B cell (primary cell): ENCODE measurements around the gene INKA1. TPM values are rescaled to one million over a fixed set of nuclear protein-coding genes. Genes with fewer than 3 reads are reported as not detected.

ENCODE experiments used
- ATAC-seq: fragments of 200-7000 bp; cut with Tn5 transposase; one replicate; pipeline ENCODE4 v1.10.0; 2021; ENCODE audit warnings: low read depth, mild to moderate bottlenecking, moderate number of reproducible peaks, moderate library complexity
- CTCF ChIA-PET: fragments of 350-600 bp; sonication (Branson Sonifier 250); formaldehyde crosslinking; loops from one replicate; lab custom pipeline; 2021; ENCODE audit warnings: antibody characterized with exemption, inconsistent platforms; lab: Charles Lee
- POLR2A ChIA-PET: fragments of 350-600 bp; sonication (Branson Sonifier 250); formaldehyde crosslinking; loops from one replicate; lab custom pipeline; 2021; ENCODE audit warnings: antibody characterized with exemption; lab: Charles Lee
- DNase-seq: peaks from one replicate; pipeline ENCODE4 v3.0.0; 2013
- H2AFZ ChIP-seq: 2 replicates; pipeline ENCODE4 v1.6.1; 2012; ENCODE audit warnings: mild to moderate bottlenecking, low read depth, low read length; ENCODE audit not compliant: insufficient read depth, poor library complexity, severe bottlenecking
- H3K27ac ChIP-seq, 2 donors: 1 replicate in 1 of 2; 2 replicates in 1 of 2; pipeline ENCODE4 v1.5.1; 2012 to 2013; ENCODE audit warnings: low read length in 2 of 2, mild to moderate bottlenecking in 2 of 2, moderate library complexity in 1 of 2
- H3K27me3 ChIP-seq, 4 experiments: fragments of 200-600 bp in 1 of 4; sonication (generic) in 1 of 4; replicated peaks in 1 of 4; 1 replicate in 2 of 4; 2 replicates in 2 of 4; pipeline versions ENCODE4 v1.6.1 to v1.7.0; 2013 to 2016; ENCODE audit warnings: low read length in 3 of 4, mild to moderate bottlenecking in 2 of 4, mixed read lengths in 1 of 4, moderate library complexity in 1 of 4; ENCODE audit not compliant: insufficient read depth in 4 of 4, control insufficient read depth in 3 of 4; ENCODE audit errors: control extremely low read depth in 1 of 4
- H3K36me3 ChIP-seq, 2 experiments: replicated peaks in 1 of 2; 1 replicate in 1 of 2; 2 replicates in 1 of 2; pipeline versions ENCODE4 v1.6.1 to v1.7.1; 2013; ENCODE audit warnings: low read length in 1 of 2; ENCODE audit not compliant: insufficient read depth in 2 of 2, control insufficient read depth in 1 of 2; ENCODE audit errors: control extremely low read depth in 1 of 2, extremely low read depth in 1 of 2
- H3K4me1 ChIP-seq, 2 donors: fragments of 200-600 bp in 1 of 2; sonication (generic) in 1 of 2; 1 replicate in 1 of 2; 2 replicates in 1 of 2; pipeline versions ENCODE4 v1.5.1 to v1.6.1; 2013 to 2017; ENCODE audit warnings: low read length in 2 of 2; ENCODE audit not compliant: control insufficient read depth in 2 of 2, insufficient read depth in 2 of 2
- H3K4me2 ChIP-seq: replicated peaks from 2 replicates; pipeline ENCODE3; 2012; ENCODE audit warnings: mild to moderate bottlenecking, low read depth, low read length; ENCODE audit not compliant: poor library complexity, severe bottlenecking
- H3K4me3 ChIP-seq, 5 experiments: fragments of 200-600 bp in 1 of 5; sonication (generic) in 1 of 5; 1 replicate in 3 of 5; 2 replicates in 2 of 5; pipeline versions ENCODE4 v1.5.1 to v1.7.0; 2011 to 2016; ENCODE audit warnings: low read length in 4 of 5, mild to moderate bottlenecking in 4 of 5, low read depth in 2 of 5, control low read depth in 1 of 5, moderate library complexity in 1 of 5; ENCODE audit not compliant: insufficient read depth in 1 of 5; ENCODE audit errors: control extremely low read depth in 1 of 5, extremely low read depth in 1 of 5
- H3K79me2 ChIP-seq: fragments of 200-600 bp; sonication (generic); one replicate; pipeline ENCODE4 v1.6.0; 2016; ENCODE audit warnings: low read length; ENCODE audit not compliant: control insufficient read depth, insufficient read depth
- H3K9ac ChIP-seq: fragments of 200-600 bp; sonication (generic); 2 replicates; pipeline ENCODE4 v1.6.1; 2017; ENCODE audit warnings: mild to moderate bottlenecking, low read length, moderate library complexity
- H3K9me3 ChIP-seq, 3 donors: one replicate each; pipeline versions ENCODE4 v1.6.1 to v1.7.1; 2013; ENCODE audit warnings: low read length in 2 of 3; ENCODE audit not compliant: control insufficient read depth in 2 of 3, insufficient read depth in 1 of 3; ENCODE audit errors: control extremely low read depth in 1 of 3
- H4K20me1 ChIP-seq: 2 replicates; pipeline ENCODE4 v1.6.0; 2012; ENCODE audit warnings: mild to moderate bottlenecking, low read length; ENCODE audit not compliant: insufficient read depth, control insufficient read depth, poor library complexity, severe bottlenecking
- H3K27ac Mint-ChIP-seq: one replicate; pipeline ENCODE4 v1.8.0; 2021; ENCODE audit warnings: mixed read lengths
- H3K27me3 Mint-ChIP-seq: one replicate; pipeline ENCODE4 v1.8.0; 2021; ENCODE audit warnings: mixed read lengths
- H3K4me1 Mint-ChIP-seq: one replicate; pipeline ENCODE4 v1.8.0; 2021; ENCODE audit warnings: mixed read lengths
- H3K4me3 Mint-ChIP-seq: one replicate; pipeline ENCODE4 v1.8.0; 2021; ENCODE audit warnings: mixed read lengths
- H3K9me3 Mint-ChIP-seq: one replicate; pipeline ENCODE4 v1.8.0; 2022; ENCODE audit warnings: mixed read lengths; ENCODE audit not compliant: insufficient read depth
- CTCF ChIP-seq: fragments of 200-600 bp; IDR thresholded peaks from one replicate; pipeline ENCODE4 v1.8.0; 2022; ENCODE audit warnings: antibody characterized with exemption, mild to moderate bottlenecking
- EZH2 ChIP-seq: IDR thresholded peaks from 2 replicates; pipeline ENCODE4 v1.6.1; 2012; ENCODE audit warnings: borderline replicate concordance, low read depth, mild to moderate bottlenecking, moderate library complexity, low read length; ENCODE audit not compliant: insufficient read depth, poor library complexity, severe bottlenecking
- WGBS: methylation state at CpG from one replicate; pipeline ENCODE4 v1.1.5; 2013; ENCODE audit warnings: missing lambda C conversion rate; ENCODE audit not compliant: insufficient coverage; 5-methylcytosine and 5-hydroxymethylcytosine counted together
- intact Hi-C: fragments of 100-400 bp; cut with micrococcal nuclease; formaldehyde crosslinking; loops from one replicate; pipeline ENCODE4 v1.10.0; 2022
- polyA plus RNA-seq: library from polyadenylated mRNA; depleted of rRNA; stranded (reverse); fragments of >200 nt; gene quantifications from 2 replicates; pipeline ENCODE4 v1.2.3, GENCODE V29; 2012
- total RNA-seq, 2 donors: library from RNA; stranded (reverse); fragments of 120-200 nt in 1 of 2; gene quantifications; 1 replicate in 1 of 2; 2 replicates in 1 of 2; pipeline versions ENCODE4 v1.2.3 to v1.2.4, GENCODE V29; 2013 to 2022

The INKA1 gene
- total and polyA plus RNA-seq, 2 donors (not counting 1 experiment from before 2014, with no cell fraction given): 24.0 to 28.2 TPM

- Histone ChIP-seq H3K27me3 (no peaks in the 10 kb centered on the region), H3K79me2 (peaks cover 14% of the 10 kb centered on the region), H3K4me2 (peak overlapping the region; percentile 99), H3K4me3 (peak overlapping the region in 4 of 5 experiments; percentile 93 to 99 (median 96)), H3K9me3 (no peaks in the 10 kb centered on the region), H3K36me3 (peaks cover 0 to 37% of the 10 kb centered on the region in 2 experiments), H3K4me1 (peaks cover 51 to 65% of the 10 kb centered on the region in 2 donors), H3K9ac (peak overlapping the region; percentile 98), H4K20me1 (no peaks in the 10 kb centered on the region), H2AFZ (peak overlapping the region; percentile 5), H3K27ac (peak overlapping the region; percentile 91 to 97)
- Mint-ChIP-seq H3K9me3 (no peaks in the 10 kb centered on the region), H3K4me3 (peak overlapping the region; percentile 86), H3K27ac (peak overlapping the region; percentile 98), H3K27me3 (peaks cover 5% of the 10 kb centered on the region), H3K4me1 (peaks cover 77% of the 10 kb centered on the region)
- CTCF ChIA-PET: interaction anchor here (1.0 to 15.1 kb wide), 4 partner anchors 10 to 266 kb away, joined by 4 to 547 read pairs (median 63); partner anchors contain the start of gene UBA7
- POLR2A ChIA-PET: interaction anchor here (1.0 to 5.0 kb wide), 8 partner anchors 7 to 133 kb away, joined by 3 to 99 read pairs (median 8); partner anchors contain the start of genes GMPPB, IP6K1 and UBA7
- 2% methylated on average over 7 of the region's 11 CpGs for WGBS
- intact Hi-C loops: loop anchor here (1.0 kb wide), 1 partner anchor 7 kb away; the partner anchor contains the start of gene UBA7
- DNase-seq (peak; percentile 66), ATAC-seq (no peak)
- no peak for TF ChIP-seq CTCF
- TF ChIP-seq EZH2: no peak
Observed at GRCh38 chr3:49805897-49806701, 3.0 kb downstream of the INKA1 start.
